ENCODE results near the gene MTTP.

The MTTP gene

DNA sequence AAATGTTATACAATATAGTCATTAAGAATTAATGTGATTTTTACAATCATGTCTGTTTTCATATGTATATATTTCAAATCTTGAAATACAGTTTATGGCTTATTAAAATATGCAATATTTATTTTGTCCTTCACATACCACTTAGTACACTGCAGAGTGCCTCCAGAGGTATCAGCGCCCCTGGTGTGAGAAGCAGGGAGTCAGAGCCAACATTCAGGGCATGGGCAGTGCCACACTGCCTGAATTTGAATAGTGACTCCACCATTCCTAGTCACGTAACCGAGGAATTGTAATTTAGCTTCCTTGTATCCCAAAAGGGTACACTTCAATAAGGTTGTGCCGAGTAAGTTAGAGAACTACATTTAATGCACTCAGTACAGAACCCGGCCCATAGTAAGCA is 87.3 kb downstream of the MTTP start:
- no peak for DNase-seq (ENCODE audit: low read depth)
- TF ChIP-seq, protein P1, sequence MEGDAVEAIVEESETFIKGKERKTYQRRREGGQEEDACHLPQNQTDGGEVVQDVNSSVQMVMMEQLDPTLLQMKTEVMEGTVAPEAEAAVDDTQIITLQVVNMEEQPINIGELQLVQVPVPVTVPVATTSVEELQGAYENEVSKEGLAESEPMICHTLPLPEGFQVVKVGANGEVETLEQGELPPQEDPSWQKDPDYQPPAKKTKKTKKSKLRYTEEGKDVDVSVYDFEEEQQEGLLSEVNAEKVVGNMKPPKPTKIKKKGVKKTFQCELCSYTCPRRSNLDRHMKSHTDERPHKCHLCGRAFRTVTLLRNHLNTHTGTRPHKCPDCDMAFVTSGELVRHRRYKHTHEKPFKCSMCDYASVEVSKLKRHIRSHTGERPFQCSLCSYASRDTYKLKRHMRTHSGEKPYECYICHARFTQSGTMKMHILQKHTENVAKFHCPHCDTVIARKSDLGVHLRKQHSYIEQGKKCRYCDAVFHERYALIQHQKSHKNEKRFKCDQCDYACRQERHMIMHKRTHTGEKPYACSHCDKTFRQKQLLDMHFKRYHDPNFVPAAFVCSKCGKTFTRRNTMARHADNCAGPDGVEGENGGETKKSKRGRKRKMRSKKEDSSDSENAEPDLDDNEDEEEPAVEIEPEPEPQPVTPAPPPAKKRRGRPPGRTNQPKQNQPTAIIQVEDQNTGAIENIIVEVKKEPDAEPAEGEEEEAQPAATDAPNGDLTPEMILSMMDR (IDR thresholded peaks at IDR 0.05; ENCODE audit: low read depth, low read length, missing control alignments), result no peak
- H3K4me3 ChIP-seq (ENCODE audit: low read depth, low read length), result no peak overlapping the region

DNA sequence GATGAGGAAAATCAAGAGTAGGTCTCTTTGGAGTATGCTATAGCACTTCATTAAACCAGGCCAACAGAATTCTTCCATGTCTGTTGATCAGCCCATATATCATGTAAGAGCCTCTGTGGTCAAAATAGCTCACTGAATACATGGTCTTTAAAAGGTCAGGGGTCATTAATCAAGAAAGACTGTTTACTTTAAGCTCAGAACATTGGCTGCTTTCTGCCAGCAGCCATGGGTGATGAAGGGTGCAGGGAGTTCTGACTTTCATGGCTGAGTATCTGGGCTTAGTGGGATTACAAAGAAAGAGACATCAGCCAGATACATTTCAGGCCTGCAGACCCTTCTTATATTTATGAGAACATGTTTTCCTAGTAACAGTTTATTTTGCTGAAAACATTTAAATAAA is 90.1 kb downstream of the MTTP start:
- DNase-seq (ENCODE audit: low read depth), result no peak
- H3K4me3 ChIP-seq (ENCODE audit: low read depth, low read length), result no peak overlapping the region
- TF ChIP-seq, protein P1 (IDR thresholded peaks at IDR 0.05; ENCODE audit: low read depth, low read length, missing control alignments), result no peak

DNA sequence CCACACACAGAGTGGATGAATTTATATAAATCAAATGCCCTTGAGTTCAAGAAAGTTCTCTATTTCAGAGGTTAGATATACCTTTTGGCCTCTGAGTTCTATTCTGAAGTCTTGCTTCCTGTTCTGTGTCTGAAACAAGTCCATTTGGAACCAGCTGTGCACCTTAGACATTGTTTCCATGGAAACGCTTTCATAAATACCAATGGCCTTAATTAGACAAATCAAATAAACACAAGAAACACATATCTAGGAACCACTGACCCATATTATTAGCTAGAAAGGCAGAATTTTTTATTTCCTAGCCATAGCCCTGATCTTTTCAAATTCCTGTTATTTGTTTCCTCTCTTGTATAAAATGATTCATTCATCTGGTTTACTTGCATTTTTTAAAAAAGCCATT is 91.4 kb downstream of the MTTP start:
- TF ChIP-seq, protein P1 (IDR thresholded peaks at IDR 0.05; ENCODE audit: low read depth, low read length, missing control alignments), result no peak
- DNase-seq (ENCODE audit: low read depth), result no peak

DNA sequence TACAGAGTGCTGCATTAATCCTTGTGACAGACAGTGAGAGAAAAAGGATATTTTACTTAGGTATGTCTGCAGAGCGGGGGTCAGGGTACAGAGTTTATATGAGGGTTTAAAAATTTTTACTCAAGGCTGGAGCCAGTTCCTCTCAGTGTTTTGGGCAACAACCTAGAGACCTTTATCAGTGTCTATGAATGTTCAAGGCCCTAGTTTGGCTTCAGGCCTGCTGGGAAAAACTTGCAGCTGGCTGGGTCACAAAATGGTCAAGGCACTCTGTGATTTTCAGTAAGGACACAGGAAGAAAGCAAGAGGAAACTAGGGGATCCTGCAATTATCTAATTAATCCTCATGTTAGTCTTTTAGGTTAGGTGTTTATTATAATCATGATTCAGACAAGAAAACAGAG is 93.8 kb downstream of the MTTP start:
- TF ChIP-seq, protein P1 (IDR thresholded peaks at IDR 0.05; ENCODE audit: low read depth, low read length, missing control alignments), result no peak
- no peak overlapping the region for H3K4me3 ChIP-seq (ENCODE audit: low read depth, low read length)
- no peak for DNase-seq (ENCODE audit: low read depth)

More for the DNA sequence above, 91.4 kb downstream of the MTTP start:
- no peak overlapping the region for H3K4me3 ChIP-seq (ENCODE audit: low read depth, low read length)

DNA sequence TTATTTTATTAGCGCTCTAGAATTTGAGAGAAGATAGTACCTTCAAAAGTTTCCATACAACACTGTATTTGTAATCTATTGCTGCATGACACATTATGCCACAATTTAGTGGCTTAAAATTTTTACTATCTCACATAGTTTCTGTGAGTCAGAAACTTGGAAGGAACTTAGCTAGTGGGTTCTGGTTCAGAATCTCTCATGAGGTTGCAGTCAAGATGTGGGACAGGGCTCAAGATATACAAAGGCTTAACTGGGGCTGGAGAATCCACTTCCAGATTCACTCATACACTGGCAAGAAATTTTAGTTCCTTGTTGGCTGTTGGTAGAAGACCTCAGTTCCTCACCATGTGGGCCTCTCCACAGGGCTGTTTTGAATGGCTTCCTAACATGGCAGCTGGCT is 94.5 kb downstream of the MTTP start:
- H3K4me3 ChIP-seq (ENCODE audit: low read depth, low read length), result no peak overlapping the region
- DNase-seq (ENCODE audit: low read depth), result no peak
- TF ChIP-seq, protein P1 (IDR thresholded peaks at IDR 0.05; ENCODE audit: low read depth, low read length, missing control alignments), result no peak

DNA sequence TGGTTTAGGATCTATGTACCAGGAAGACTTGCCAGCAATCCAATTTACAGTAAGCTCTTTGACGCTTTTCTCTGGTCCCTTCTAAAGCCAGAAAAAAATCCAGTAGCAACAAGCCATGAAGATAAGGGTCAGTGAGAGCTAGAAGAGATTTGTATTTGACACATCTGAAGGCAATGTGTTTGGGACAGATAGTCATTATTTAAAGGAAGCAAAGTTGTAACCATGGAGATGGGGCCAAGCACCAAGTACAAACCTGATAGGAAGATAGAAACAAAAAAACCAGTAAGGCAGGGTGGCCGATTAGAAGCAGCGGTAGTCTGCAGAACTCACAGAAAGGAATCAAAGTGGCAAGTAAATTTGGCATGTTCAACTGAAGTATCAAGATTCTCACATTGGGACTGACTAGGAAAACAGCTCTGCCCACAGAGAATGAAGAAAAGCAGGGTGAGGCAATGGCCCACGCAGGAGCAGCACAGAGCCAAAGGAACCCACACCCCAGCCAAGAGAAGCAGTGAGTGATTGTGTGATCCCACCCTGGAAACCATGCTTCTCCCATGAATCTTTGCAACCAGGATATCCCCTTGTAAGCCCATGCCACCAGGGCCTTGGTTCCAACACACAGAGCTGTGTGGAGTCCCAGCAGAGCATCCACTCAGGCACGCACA is 95.9 kb downstream of the MTTP start:
- TF ChIP-seq, protein P1 (IDR thresholded peaks at IDR 0.05; ENCODE audit: low read depth, low read length, missing control alignments), result no peak
- no peak overlapping the region for H3K4me3 ChIP-seq (ENCODE audit: low read depth, low read length)
- no peak for DNase-seq (ENCODE audit: low read depth)

All from GM12864 (cell line).